Calu3 (cell line): ENCODE results near the gene CLIP2. TPM values are rescaled to one million over a fixed set of nuclear protein-coding genes. Genes with fewer than 3 reads are reported as not detected.
"Not testable (repeated sequence)": the region's sequence is repeated elsewhere in the genome, so short reads cannot be mapped to it uniquely, and the experiment has no call there.

Source experiments
- BruUV-seq: library from RNA; stranded (reverse); fragments of 400-500 nt; replicated peaks from 2 replicates; lab custom pipeline; 2021; lab: Mats Ljungman, UMichigan
- CTCF ChIA-PET: fragments of 300-600 bp; sonication (Branson Sonifier 250); formaldehyde crosslinking; loops from one replicate; lab custom pipeline; 2022; ENCODE audit warnings: antibody characterized with exemption; lab: Charles Lee
- DNase-seq: peaks from one replicate; pipeline ENCODE4 v3.0.0; 2022
- H3K27ac Mint-ChIP-seq: one replicate; pipeline ENCODE4 v1.8.0; 2022; ENCODE audit warnings: mixed read lengths; ENCODE audit not compliant: unreplicated experiment
- H3K27me3 Mint-ChIP-seq: one replicate; pipeline ENCODE4 v1.8.0; 2022; ENCODE audit warnings: mixed read lengths; ENCODE audit not compliant: unreplicated experiment
- H3K36me3 Mint-ChIP-seq: one replicate; pipeline ENCODE4 v1.8.0; 2022; ENCODE audit warnings: mild to moderate bottlenecking, moderate library complexity, mixed read lengths; ENCODE audit not compliant: insufficient read depth, unreplicated experiment
- H3K4me1 Mint-ChIP-seq: one replicate; pipeline ENCODE4 v1.8.0; 2022; ENCODE audit warnings: mild to moderate bottlenecking, low read depth, mixed read lengths; ENCODE audit not compliant: unreplicated experiment
- H3K4me3 Mint-ChIP-seq: one replicate; pipeline ENCODE4 v1.8.0; 2022; ENCODE audit warnings: mild to moderate bottlenecking, low read depth, moderate library complexity, mixed read lengths; ENCODE audit not compliant: unreplicated experiment
- H3K9me3 Mint-ChIP-seq: one replicate; pipeline ENCODE4 v1.8.0; 2022; ENCODE audit warnings: low read depth, mixed read lengths; ENCODE audit not compliant: unreplicated experiment
- intact Hi-C: fragments of 100-400 bp; cut with micrococcal nuclease; formaldehyde crosslinking; loops from one replicate; pipeline ENCODE4 v1.10.0; 2022; ENCODE audit not compliant: unreplicated experiment
- total RNA-seq: library from RNA; stranded (reverse); gene quantifications from 2 replicates; pipeline ENCODE4 v1.2.3, GENCODE V29; 2022
- TF ChIP-seq, protein P1 (sequence below): fragments of 200-600 bp; IDR thresholded peaks from one replicate; pipeline ENCODE4 v1.8.0; 2022; ENCODE audit warnings: antibody characterized with exemption; ENCODE audit not compliant: unreplicated experiment

Gene CLIP2
- total RNA-seq, 1 experiment from 2014 or later = 22.4 TPM

DNA sequence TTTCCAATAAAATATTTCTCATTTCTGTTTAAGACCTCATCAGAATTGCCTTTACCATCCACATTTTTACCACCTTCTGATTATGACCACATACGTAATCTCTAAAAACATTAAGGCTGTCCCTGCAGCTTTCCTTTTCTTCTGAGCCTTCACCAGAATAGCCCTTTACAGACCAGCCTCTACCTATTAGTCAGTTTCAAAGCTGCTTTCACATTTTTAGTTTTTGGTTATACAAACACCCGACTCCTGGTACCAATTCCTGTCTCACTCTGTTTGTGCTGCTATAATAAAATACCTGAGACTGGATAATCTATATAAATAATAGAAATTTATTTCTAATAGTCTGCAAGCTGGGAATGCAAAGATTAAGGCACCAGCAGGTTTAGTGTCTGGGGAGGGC, 149.1 kb downstream of the CLIP2 start:
- DNase-seq = no peak
- Mint-ChIP-seq H3K4me1 (no peaks in the 10 kb centered on the region), H3K27me3 (no peaks in the 10 kb centered on the region), H3K36me3 (no peaks in the 10 kb centered on the region), H3K4me3 (no peak overlapping the region), H3K9me3 (peaks cover 4% of the 10 kb centered on the region), H3K27ac (no peak overlapping the region)
- intact Hi-C loops = no loop called here
- CTCF ChIA-PET = no interaction called here
- BruUV-seq = no TSS peak
- TF ChIP-seq, protein P1, sequence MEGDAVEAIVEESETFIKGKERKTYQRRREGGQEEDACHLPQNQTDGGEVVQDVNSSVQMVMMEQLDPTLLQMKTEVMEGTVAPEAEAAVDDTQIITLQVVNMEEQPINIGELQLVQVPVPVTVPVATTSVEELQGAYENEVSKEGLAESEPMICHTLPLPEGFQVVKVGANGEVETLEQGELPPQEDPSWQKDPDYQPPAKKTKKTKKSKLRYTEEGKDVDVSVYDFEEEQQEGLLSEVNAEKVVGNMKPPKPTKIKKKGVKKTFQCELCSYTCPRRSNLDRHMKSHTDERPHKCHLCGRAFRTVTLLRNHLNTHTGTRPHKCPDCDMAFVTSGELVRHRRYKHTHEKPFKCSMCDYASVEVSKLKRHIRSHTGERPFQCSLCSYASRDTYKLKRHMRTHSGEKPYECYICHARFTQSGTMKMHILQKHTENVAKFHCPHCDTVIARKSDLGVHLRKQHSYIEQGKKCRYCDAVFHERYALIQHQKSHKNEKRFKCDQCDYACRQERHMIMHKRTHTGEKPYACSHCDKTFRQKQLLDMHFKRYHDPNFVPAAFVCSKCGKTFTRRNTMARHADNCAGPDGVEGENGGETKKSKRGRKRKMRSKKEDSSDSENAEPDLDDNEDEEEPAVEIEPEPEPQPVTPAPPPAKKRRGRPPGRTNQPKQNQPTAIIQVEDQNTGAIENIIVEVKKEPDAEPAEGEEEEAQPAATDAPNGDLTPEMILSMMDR = no peak

DNA sequence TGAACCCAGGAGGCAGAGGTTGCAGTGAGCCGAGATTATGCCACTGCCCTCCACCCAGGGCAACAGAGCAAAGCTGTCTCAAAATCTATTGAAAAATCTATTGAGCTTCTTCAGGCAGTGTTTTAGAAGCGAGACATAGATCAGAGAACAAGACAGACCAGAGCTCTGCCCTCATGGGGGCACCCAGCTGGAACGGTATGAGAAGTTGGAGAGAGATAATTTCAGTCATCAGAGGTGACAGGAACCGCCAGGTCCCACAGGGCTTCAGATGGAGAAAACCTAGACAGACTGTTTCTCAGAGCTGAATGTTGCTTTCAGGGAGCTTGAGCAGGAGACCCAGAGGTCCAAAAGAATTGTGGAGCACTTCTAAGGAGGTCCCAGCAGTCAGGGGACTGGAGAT, 150.3 kb downstream of the CLIP2 start:
- no peak for DNase-seq
- CTCF ChIA-PET = no interaction called here
- TF ChIP-seq, protein P1 = no peak
- no peaks in the 10 kb centered on the region for H3K27me3 Mint-ChIP-seq
- no peaks in the 10 kb centered on the region for H3K4me1 Mint-ChIP-seq
- no peak overlapping the region for H3K4me3 Mint-ChIP-seq
- H3K36me3 Mint-ChIP-seq = no peaks in the 10 kb centered on the region
- intact Hi-C loops = no loop called here
- peaks cover 4% of the 10 kb centered on the region for H3K9me3 Mint-ChIP-seq
- no peak overlapping the region for H3K27ac Mint-ChIP-seq
- BruUV-seq = no TSS peak

DNA sequence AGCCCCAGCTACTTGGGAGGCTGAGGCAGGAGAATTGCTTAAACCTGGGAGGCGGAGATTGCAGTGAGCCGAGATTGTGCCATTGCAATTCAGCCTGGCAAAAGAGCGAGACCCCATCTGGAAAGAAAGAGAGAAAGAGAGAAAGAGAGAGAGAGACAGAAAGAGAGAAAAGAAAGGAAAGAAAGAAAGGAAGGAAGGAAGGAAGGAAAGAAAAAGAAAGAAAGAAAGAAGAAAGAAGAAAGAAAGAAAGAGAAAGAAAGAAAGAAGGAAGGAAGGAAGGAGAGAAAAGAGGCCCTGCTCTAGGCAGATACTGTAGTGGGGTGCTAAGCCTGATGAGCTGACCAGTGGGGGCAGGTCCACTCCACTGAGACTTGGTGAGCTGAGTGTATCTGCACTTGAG, 150.9 kb downstream of the CLIP2 start:
- H3K4me1 Mint-ChIP-seq, H3K4me3 Mint-ChIP-seq, DNase-seq, H3K36me3 Mint-ChIP-seq, CTCF ChIA-PET, H3K27me3 Mint-ChIP-seq, intact Hi-C loops, BruUV-seq, H3K27ac Mint-ChIP-seq, H3K9me3 Mint-ChIP-seq: not testable (repeated sequence)

DNA sequence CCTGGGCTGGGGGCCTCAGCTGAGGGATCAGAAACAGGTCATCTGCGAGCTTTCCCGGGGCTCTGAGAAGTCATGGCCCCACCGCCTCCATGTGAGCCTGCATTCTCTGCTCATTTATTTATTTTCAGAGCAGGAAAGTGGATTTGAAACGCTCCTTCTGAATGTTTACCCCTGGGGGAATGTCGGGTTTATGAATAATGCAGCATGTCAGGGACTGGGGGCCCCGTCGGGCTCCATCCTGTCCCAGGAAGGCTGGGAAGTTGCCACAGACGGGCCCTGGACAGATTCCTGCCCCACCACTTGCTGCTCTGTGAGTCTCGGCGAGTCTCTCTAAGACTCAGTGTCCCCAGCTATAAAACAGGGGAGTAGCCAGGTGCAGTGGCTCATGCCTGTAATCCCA, 152.6 kb downstream of the CLIP2 start:
- CTCF ChIA-PET = no interaction called here
- intact Hi-C loops = no loop called here
- Mint-ChIP-seq H3K36me3 (no peaks in the 10 kb centered on the region), H3K27ac (no peak overlapping the region), H3K4me3 (no peak overlapping the region), H3K4me1 (no peaks in the 10 kb centered on the region), H3K27me3 (no peaks in the 10 kb centered on the region), H3K9me3 (peaks cover 4% of the 10 kb centered on the region)
- no TSS peak for BruUV-seq
- no peak for DNase-seq
- TF ChIP-seq, protein P1 = no peak

DNA sequence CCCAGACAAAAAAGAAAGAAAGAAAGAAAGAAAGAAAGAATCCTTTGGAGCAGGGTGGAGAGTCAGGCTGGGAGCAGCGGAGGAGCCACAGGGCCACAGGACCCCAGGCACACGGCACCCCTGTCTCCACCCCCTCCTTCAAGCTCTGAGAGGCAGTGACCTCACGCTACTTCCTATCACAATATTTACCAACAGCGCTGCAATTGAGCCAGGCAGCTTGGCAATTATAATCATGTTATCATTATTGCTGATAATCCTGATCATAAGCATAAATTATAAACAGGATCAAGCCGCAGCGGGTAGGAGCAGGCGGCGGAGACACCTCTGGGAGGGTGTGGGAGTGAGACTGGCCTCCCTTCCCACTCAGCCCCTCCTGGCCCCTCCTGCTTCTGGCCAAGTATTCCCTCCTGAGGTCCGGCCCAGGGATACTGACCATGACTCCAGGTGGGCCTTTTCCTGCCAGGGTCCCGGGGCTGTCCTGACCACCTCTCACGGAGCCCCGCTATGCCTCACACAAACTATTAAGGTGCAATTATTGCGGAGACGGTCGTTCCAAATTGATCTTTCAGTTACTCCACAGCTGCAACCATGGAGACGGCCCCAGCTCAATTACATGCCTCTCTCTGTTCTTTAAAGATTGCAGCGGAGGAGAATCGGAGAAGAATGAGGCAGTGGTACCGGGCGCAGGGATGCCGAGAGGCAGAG, 154.5 kb downstream of the CLIP2 start:
- Mint-ChIP-seq H3K27me3 (peaks cover 2% of the 10 kb centered on the region), H3K4me1 (no peaks in the 10 kb centered on the region), H3K36me3 (no peaks in the 10 kb centered on the region), H3K4me3 (no peak overlapping the region), H3K9me3 (no peaks in the 10 kb centered on the region), H3K27ac (no peak overlapping the region)
- no peak for DNase-seq
- CTCF ChIA-PET = interaction anchor here (0.5 to 0.6 kb wide), 2 partner anchors 130 to 568 kb away, joined by 3 read pairs; no protein-coding TSS in a partner anchor
- BruUV-seq = no TSS peak
- TF ChIP-seq, protein P1 = no peak
- intact Hi-C loops = no loop called here
